ENCODE data around the gene STON1. TPM values are rescaled to one million over a fixed set of nuclear protein-coding genes. Genes with fewer than 3 reads are reported as not detected.

The STON1 gene
- total RNA-seq, 1 experiment from 2014 or later: 1.7 TPM

- CTCF ChIA-PET: no interaction called here
- H3K4me3 ChIP-seq: no peak overlapping the region
Observed at GRCh38 chr2:48482769-48483168, 47.2 kb upstream of the STON1 start.

DNA sequence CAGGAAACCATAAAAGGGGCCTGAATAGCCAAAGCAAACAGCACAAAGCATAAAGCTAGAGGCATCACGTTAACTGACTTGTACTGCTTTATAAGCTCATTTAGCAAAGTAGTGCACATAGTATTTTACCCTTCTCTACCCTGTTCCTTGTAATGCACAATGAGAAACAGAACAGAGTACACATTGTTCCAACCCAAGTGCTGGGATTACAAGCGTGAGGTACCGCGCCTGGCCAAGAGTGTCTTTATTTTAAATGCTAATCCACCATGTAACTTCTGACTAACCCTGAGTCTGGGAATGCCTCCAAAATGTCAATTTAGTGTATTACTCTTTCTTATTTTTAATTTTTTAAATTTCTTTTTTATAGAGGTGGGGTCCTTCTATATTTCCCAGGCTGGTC is 46.4 kb upstream of the STON1 start:
- no TSS peak for BruUV-seq (replicated peaks)
- H3F3A ChIP-seq (ENCODE audit: insufficient read depth, low read depth): no peaks in the 10 kb centered on the region
- POLR2A ChIA-PET (ENCODE audit: unreplicated experiment): no interaction called here
- H3K79me2 ChIP-seq (ENCODE audit: low read depth): no peaks in the 10 kb centered on the region
- H3K4me1 ChIP-seq (replicated peaks; ENCODE audit: insufficient read depth): no peaks in the 10 kb centered on the region
- no peak overlapping the region for H3K4me3 ChIP-seq
- TF ChIP-seq, protein P1, sequence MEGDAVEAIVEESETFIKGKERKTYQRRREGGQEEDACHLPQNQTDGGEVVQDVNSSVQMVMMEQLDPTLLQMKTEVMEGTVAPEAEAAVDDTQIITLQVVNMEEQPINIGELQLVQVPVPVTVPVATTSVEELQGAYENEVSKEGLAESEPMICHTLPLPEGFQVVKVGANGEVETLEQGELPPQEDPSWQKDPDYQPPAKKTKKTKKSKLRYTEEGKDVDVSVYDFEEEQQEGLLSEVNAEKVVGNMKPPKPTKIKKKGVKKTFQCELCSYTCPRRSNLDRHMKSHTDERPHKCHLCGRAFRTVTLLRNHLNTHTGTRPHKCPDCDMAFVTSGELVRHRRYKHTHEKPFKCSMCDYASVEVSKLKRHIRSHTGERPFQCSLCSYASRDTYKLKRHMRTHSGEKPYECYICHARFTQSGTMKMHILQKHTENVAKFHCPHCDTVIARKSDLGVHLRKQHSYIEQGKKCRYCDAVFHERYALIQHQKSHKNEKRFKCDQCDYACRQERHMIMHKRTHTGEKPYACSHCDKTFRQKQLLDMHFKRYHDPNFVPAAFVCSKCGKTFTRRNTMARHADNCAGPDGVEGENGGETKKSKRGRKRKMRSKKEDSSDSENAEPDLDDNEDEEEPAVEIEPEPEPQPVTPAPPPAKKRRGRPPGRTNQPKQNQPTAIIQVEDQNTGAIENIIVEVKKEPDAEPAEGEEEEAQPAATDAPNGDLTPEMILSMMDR (conservative IDR thresholded peaks at IDR 0.05): no peak
- TF ChIP-seq EZH2 (IDR thresholded peaks at IDR 0.05; ENCODE audit: low read depth): no peak
- no peaks in the 10 kb centered on the region for H3K9me3 ChIP-seq (ENCODE audit: insufficient read depth, low read depth)
- DNase-seq: no peak
- no peak overlapping the region for H3K4me2 ChIP-seq
- no peak overlapping the region for H2AFZ ChIP-seq
- no peaks in the 10 kb centered on the region for H4K20me1 ChIP-seq (ENCODE audit: insufficient read depth)
- no peaks in the 10 kb centered on the region for H3K9me2 ChIP-seq (ENCODE audit: insufficient read depth)
- CTCF ChIA-PET: no interaction called here
- 0 out of 2 replicates have a peak, but pooled peaks cover 15% of the 10 kb centered on the region for H3K36me3 ChIP-seq (ENCODE audit: low read depth)
- intact Hi-C loops (cut with micrococcal nuclease; ENCODE audit: unreplicated experiment): no loop called here
- no peak overlapping the region for H3K27ac ChIP-seq
- no peaks in the 10 kb centered on the region for H3K27me3 ChIP-seq (ENCODE audit: insufficient read depth, low read depth)

More at GRCh38 chr2:48482769-48483168, 47.2 kb upstream of the STON1 start:
- H3K79me2 ChIP-seq (ENCODE audit: low read depth): no peaks in the 10 kb centered on the region
- POLR2A ChIA-PET (ENCODE audit: unreplicated experiment): no interaction called here
- H3K9me2 ChIP-seq (ENCODE audit: insufficient read depth): no peaks in the 10 kb centered on the region
- no peaks in the 10 kb centered on the region for H3K27me3 ChIP-seq (ENCODE audit: insufficient read depth, low read depth)
- H4K20me1 ChIP-seq (ENCODE audit: insufficient read depth): no peaks in the 10 kb centered on the region
- no TSS peak for BruUV-seq (replicated peaks)
- no peak for TF ChIP-seq EZH2 (IDR thresholded peaks at IDR 0.05; ENCODE audit: low read depth)
- TF ChIP-seq, protein P1 (conservative IDR thresholded peaks at IDR 0.05): no peak
- no peaks in the 10 kb centered on the region for H3F3A ChIP-seq (ENCODE audit: insufficient read depth, low read depth)
- no peak overlapping the region for H3K27ac ChIP-seq
- DNase-seq: no peak
- no peak overlapping the region for H3K4me2 ChIP-seq
- H3K4me1 ChIP-seq (replicated peaks; ENCODE audit: insufficient read depth): no peaks in the 10 kb centered on the region
- intact Hi-C loops (cut with micrococcal nuclease; ENCODE audit: unreplicated experiment): no loop called here
- H3K36me3 ChIP-seq (ENCODE audit: low read depth): 0 out of 2 replicates have a peak, but pooled peaks cover 12% of the 10 kb centered on the region
- H2AFZ ChIP-seq: no peak overlapping the region
- no peaks in the 10 kb centered on the region for H3K9me3 ChIP-seq (ENCODE audit: insufficient read depth, low read depth)

- Histone ChIP-seq H3K36me3 (ENCODE audit: low read depth) (0 out of 2 replicates have a peak, but pooled peaks cover 15% of the 10 kb centered on the region), H3K27ac (no peak overlapping the region)
Observed at GRCh38 chr2:48483916-48484315, 46.0 kb upstream of the STON1 start.

More at GRCh38 chr2:48483916-48484315, 46.0 kb upstream of the STON1 start:
- Histone ChIP-seq H3K27me3 (ENCODE audit: insufficient read depth, low read depth) (no peaks in the 10 kb centered on the region), H3K4me1 (replicated peaks; ENCODE audit: insufficient read depth) (no peaks in the 10 kb centered on the region), H3K4me3 (no peak overlapping the region), H3K9me3 (ENCODE audit: insufficient read depth, low read depth) (no peaks in the 10 kb centered on the region), H4K20me1 (ENCODE audit: insufficient read depth) (no peaks in the 10 kb centered on the region), H3F3A (ENCODE audit: insufficient read depth, low read depth) (no peaks in the 10 kb centered on the region), H2AFZ (no peak overlapping the region), H3K79me2 (ENCODE audit: low read depth) (no peaks in the 10 kb centered on the region), H3K4me2 (no peak overlapping the region), H3K9me2 (ENCODE audit: insufficient read depth) (no peaks in the 10 kb centered on the region)
- intact Hi-C loops (cut with micrococcal nuclease; ENCODE audit: unreplicated experiment): no loop called here
- no TSS peak for BruUV-seq (replicated peaks)
- CTCF ChIA-PET: no interaction called here
- POLR2A ChIA-PET (ENCODE audit: unreplicated experiment): no interaction called here
- TF ChIP-seq EZH2 (IDR thresholded peaks at IDR 0.05; ENCODE audit: low read depth): no peak
- TF ChIP-seq, protein P1 (conservative IDR thresholded peaks at IDR 0.05): no peak
- no peak for DNase-seq
